Fibroblast of lung (primary cell): ENCODE data around the gene TNKS1BP1. TPM values are rescaled to one million over a fixed set of nuclear protein-coding genes. Genes with fewer than 3 reads are reported as not detected.
A peak's percentile ranks its signal among the peaks of the same experiment; 100 is the strongest.

Experiments used
- DNase-seq, 2 donors: peaks; one replicate each; pipeline versions ENCODE4 v3.0.0 to v3.0.0-alpha.2; 2010; ENCODE audit warnings: low read depth in 2 of 2
- H2AFZ ChIP-seq: 2 replicates; pipeline ENCODE4 v1.5.1; 2012; ENCODE audit warnings: low read length, control low read depth, inconsistent platforms
- H3K27ac ChIP-seq: 2 replicates; pipeline ENCODE4 v1.5.1; 2011; ENCODE audit warnings: low read length, control low read depth; ENCODE audit not compliant: insufficient read depth
- H3K27me3 ChIP-seq: 2 replicates; pipeline ENCODE4 v1.5.1; 2011; ENCODE audit warnings: mild to moderate bottlenecking, low read length; ENCODE audit not compliant: control insufficient read depth, insufficient read depth
- H3K36me3 ChIP-seq: 2 replicates; pipeline ENCODE4 v1.5.1; 2011; ENCODE audit warnings: low read length; ENCODE audit not compliant: control insufficient read depth, insufficient read depth
- H3K4me1 ChIP-seq: 2 replicates; pipeline ENCODE4 v1.5.1; 2011; ENCODE audit warnings: low read length; ENCODE audit not compliant: control insufficient read depth, insufficient read depth; ENCODE audit errors: extremely low read depth
- H3K4me2 ChIP-seq: 2 replicates; pipeline ENCODE4 v1.5.1; 2011; ENCODE audit warnings: low read length, control low read depth; ENCODE audit not compliant: insufficient read depth; ENCODE audit errors: extremely low read depth
- H3K4me3 ChIP-seq, 4 experiments: fragments of 200-600 bp in 1 of 4; sonication (generic) in 1 of 4; replicated peaks in 1 of 4; 2 replicates each; pipeline ENCODE4 v1.5.1; 2011 to 2016; ENCODE audit warnings: low read length in 4 of 4, low read depth in 3 of 4, mild to moderate bottlenecking in 3 of 4, control low read depth in 2 of 4, inconsistent platforms in 1 of 4, mixed read lengths in 1 of 4; ENCODE audit not compliant: insufficient read depth in 1 of 4; ENCODE audit errors: control extremely low read depth in 1 of 4
- H3K79me2 ChIP-seq: 2 replicates; pipeline ENCODE4 v1.5.1; 2012; ENCODE audit warnings: mild to moderate bottlenecking, low read length, inconsistent platforms; ENCODE audit not compliant: control insufficient read depth, insufficient read depth
- H3K9ac ChIP-seq: 2 replicates; pipeline ENCODE4 v1.5.1; 2011; ENCODE audit warnings: mild to moderate bottlenecking, low read length, control low read depth; ENCODE audit not compliant: insufficient read depth
- H3K9me3 ChIP-seq: 2 replicates; pipeline ENCODE4 v1.5.1; 2012; ENCODE audit warnings: low read depth, low read length; ENCODE audit not compliant: control insufficient read depth, insufficient read depth
- H4K20me1 ChIP-seq: 2 replicates; pipeline ENCODE4 v1.5.1; 2011; ENCODE audit warnings: low read length; ENCODE audit not compliant: control insufficient read depth, insufficient read depth; ENCODE audit errors: extremely low read depth
- CTCF ChIP-seq, 2 donors: IDR thresholded peaks in 1 of 2; conservative IDR thresholded peaks in 1 of 2; 1 replicate in 1 of 2; 2 replicates in 1 of 2; pipeline ENCODE4 v1.5.1; 2011 to 2012; ENCODE audit warnings: low read length in 2 of 2, control low read depth in 1 of 2, inconsistent platforms in 1 of 2, low read depth in 1 of 2, mild to moderate bottlenecking in 1 of 2
- EZH2 ChIP-seq: IDR thresholded peaks from 2 replicates; pipeline ENCODE4 v1.5.1; 2012; ENCODE audit warnings: low read length, control low read depth, mild to moderate bottlenecking; ENCODE audit errors: missing control alignments
- polyA plus RNA-seq, 2 donors: library from polyadenylated mRNA; depleted of rRNA in 1 of 2; stranded (reverse) in 1 of 2; unstranded in 1 of 2; fragments of >200 nt; gene quantifications; 2 replicates each; pipeline ENCODE4 v1.2.1, GENCODE V29; 2011 to 2012; ENCODE audit warnings: missing spikeins in 1 of 2
- total RNA-seq: library from RNA; depleted of rRNA; stranded (reverse); fragments of >200 nt; gene quantifications from 2 replicates; pipeline ENCODE4 v1.2.1, GENCODE V29; 2014

The TNKS1BP1 gene
- total and polyA plus RNA-seq, 2 donors (not counting 1 experiment from before 2014, with no cell fraction given) = 70.2 to 111 TPM

- no peak overlapping the region for H3K4me2 ChIP-seq
- peaks cover 33% of the 10 kb centered on the region for H3K36me3 ChIP-seq
- peaks cover 42% of the 10 kb centered on the region for H3K4me1 ChIP-seq
- H3K27me3 ChIP-seq = no peaks in the 10 kb centered on the region
- H2AFZ ChIP-seq = no peak overlapping the region
- no peak overlapping the region for H3K27ac ChIP-seq
- no peaks in the 10 kb centered on the region for H4K20me1 ChIP-seq
- no peak overlapping the region for H3K4me3 ChIP-seq
- no peak for DNase-seq
- peaks cover 33% of the 10 kb centered on the region for H3K79me2 ChIP-seq
- no peak for TF ChIP-seq CTCF (conservative IDR thresholded peaks at IDR 0.05 in 1 of 2, IDR thresholded peaks at IDR 0.05 in 1 of 2; ENCODE audit: low read depth in 1 of 2, low read length in 2 of 2)
- TF ChIP-seq EZH2 = no peak
- no peak overlapping the region for H3K9ac ChIP-seq
- H3K9me3 ChIP-seq = no peaks in the 10 kb centered on the region
Measured at GRCh38 chr11:57312511-57313021, 12.2 kb downstream of the TNKS1BP1 start.

GRCh38 chr11:57311109-57311936, 13.4 kb downstream of the TNKS1BP1 start:
- peak overlapping the region; percentile 46 to 63 (median 48) for H3K4me3 ChIP-seq
- DNase-seq = peak; percentile 98 to 99
- H2AFZ ChIP-seq = no peak overlapping the region
- peaks cover 35% of the 10 kb centered on the region for H3K4me1 ChIP-seq
- peaks cover 41% of the 10 kb centered on the region for H3K79me2 ChIP-seq
- peak overlapping the region; percentile 91 for H3K4me2 ChIP-seq
- no peaks in the 10 kb centered on the region for H3K27me3 ChIP-seq
- TF ChIP-seq CTCF (conservative IDR thresholded peaks at IDR 0.05 in 1 of 2, IDR thresholded peaks at IDR 0.05 in 1 of 2; ENCODE audit: low read depth in 1 of 2, low read length in 2 of 2) (no peak), EZH2 (no peak)
- H4K20me1 ChIP-seq = no peaks in the 10 kb centered on the region
- H3K27ac ChIP-seq = peak overlapping the region; percentile 83
- no peaks in the 10 kb centered on the region for H3K9me3 ChIP-seq
- peak overlapping the region; percentile 64 for H3K9ac ChIP-seq
- H3K36me3 ChIP-seq = peaks cover 27% of the 10 kb centered on the region

GRCh38 chr11:57310630-57311086, 14.1 kb downstream of the TNKS1BP1 start:
- Histone ChIP-seq H3K27me3 (no peaks in the 10 kb centered on the region), H3K27ac (peak overlapping the region; percentile 83), H3K4me2 (peak overlapping the region; percentile 91), H3K4me3 (peak overlapping the region; percentile 46 to 63 (median 48)), H3K36me3 (peaks cover 27% of the 10 kb centered on the region), H2AFZ (no peak overlapping the region), H3K9ac (peak overlapping the region; percentile 64), H3K9me3 (no peaks in the 10 kb centered on the region), H4K20me1 (no peaks in the 10 kb centered on the region), H3K4me1 (peaks cover 30% of the 10 kb centered on the region), H3K79me2 (peaks cover 45% of the 10 kb centered on the region)
- DNase-seq = peak; percentile 33 to 74
- TF ChIP-seq EZH2 (no peak), CTCF (conservative IDR thresholded peaks at IDR 0.05 in 1 of 2, IDR thresholded peaks at IDR 0.05 in 1 of 2; ENCODE audit: low read depth in 1 of 2, low read length in 2 of 2) (no peak)
